GM10248 (cell line): Measurements from ENCODE around the gene DUSP9.
A peak's percentile ranks its signal among the peaks of the same experiment; 100 is the strongest.

Source experiments
- CTCF ChIA-PET: fragments of 300-600 bp; sonication (Branson Sonifier 250); formaldehyde crosslinking; extraction: SDS; loops from one replicate; lab custom pipeline; 2021; ENCODE audit warnings: antibody characterized with exemption; lab: Yijun Ruan, JAX
- POLR2A ChIA-PET: fragments of 350-650 bp; sonication (Branson Sonifier 250); formaldehyde crosslinking; extraction: SDS; loops from one replicate; lab custom pipeline; 2020; ENCODE audit warnings: antibody characterized with exemption; lab: Yijun Ruan, JAX
- DNase-seq: peaks from one replicate; pipeline ENCODE4 v3.0.0; 2012; ENCODE audit errors: extremely low spot score
- TF ChIP-seq, protein P1 (sequence below): IDR thresholded peaks from 2 replicates; pipeline ENCODE4 v1.5.1; 2012; ENCODE audit warnings: mild to moderate bottlenecking, low read depth; ENCODE audit errors: extremely low read depth, missing control alignments, control extremely low read depth

DUSP9 gene

DNA sequence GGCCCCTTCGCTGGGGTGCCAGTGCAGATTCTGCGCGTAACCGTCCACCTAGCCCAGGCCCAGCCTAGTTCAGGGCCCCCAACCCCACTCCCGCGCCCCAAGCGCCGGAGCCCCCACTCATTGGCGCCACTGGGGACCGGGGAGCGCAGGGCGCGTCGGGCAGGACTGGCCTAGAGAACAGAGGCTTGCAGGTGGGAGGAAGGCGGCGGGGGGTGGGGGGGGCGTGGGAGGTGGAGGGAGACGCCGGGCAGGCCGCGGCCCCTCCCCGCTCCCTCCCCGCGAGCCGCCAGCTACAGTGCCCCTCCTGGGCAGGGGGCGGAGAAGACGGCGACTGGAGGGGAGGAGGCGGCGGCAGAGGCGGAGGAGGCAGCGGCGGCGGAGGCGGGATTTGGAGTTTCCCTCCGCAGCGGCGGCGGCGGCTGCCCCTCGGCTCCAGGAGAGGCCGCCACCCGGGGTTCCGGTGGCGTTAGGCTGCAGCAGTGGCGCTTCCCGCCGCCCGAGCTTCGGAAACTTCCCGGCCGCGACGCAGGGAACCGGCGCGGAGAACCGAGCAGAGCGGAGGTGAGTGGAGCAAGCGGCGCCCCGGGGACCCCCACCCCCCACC, 4.8 kb upstream of the DUSP9 start:
- POLR2A ChIA-PET, result no interaction called here
- DNase-seq, result no peak
- TF ChIP-seq, protein P1, sequence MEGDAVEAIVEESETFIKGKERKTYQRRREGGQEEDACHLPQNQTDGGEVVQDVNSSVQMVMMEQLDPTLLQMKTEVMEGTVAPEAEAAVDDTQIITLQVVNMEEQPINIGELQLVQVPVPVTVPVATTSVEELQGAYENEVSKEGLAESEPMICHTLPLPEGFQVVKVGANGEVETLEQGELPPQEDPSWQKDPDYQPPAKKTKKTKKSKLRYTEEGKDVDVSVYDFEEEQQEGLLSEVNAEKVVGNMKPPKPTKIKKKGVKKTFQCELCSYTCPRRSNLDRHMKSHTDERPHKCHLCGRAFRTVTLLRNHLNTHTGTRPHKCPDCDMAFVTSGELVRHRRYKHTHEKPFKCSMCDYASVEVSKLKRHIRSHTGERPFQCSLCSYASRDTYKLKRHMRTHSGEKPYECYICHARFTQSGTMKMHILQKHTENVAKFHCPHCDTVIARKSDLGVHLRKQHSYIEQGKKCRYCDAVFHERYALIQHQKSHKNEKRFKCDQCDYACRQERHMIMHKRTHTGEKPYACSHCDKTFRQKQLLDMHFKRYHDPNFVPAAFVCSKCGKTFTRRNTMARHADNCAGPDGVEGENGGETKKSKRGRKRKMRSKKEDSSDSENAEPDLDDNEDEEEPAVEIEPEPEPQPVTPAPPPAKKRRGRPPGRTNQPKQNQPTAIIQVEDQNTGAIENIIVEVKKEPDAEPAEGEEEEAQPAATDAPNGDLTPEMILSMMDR, result no peak

GRCh38 chrX:153642655-153643430, 4.2 kb upstream of the DUSP9 start:
- POLR2A ChIA-PET, result no interaction called here
- TF ChIP-seq, protein P1, result no peak
- CTCF ChIA-PET, result no interaction called here
- DNase-seq, result no peak

More for the DNA sequence above, 4.8 kb upstream of the DUSP9 start:
- CTCF ChIA-PET, result no interaction called here

DNA sequence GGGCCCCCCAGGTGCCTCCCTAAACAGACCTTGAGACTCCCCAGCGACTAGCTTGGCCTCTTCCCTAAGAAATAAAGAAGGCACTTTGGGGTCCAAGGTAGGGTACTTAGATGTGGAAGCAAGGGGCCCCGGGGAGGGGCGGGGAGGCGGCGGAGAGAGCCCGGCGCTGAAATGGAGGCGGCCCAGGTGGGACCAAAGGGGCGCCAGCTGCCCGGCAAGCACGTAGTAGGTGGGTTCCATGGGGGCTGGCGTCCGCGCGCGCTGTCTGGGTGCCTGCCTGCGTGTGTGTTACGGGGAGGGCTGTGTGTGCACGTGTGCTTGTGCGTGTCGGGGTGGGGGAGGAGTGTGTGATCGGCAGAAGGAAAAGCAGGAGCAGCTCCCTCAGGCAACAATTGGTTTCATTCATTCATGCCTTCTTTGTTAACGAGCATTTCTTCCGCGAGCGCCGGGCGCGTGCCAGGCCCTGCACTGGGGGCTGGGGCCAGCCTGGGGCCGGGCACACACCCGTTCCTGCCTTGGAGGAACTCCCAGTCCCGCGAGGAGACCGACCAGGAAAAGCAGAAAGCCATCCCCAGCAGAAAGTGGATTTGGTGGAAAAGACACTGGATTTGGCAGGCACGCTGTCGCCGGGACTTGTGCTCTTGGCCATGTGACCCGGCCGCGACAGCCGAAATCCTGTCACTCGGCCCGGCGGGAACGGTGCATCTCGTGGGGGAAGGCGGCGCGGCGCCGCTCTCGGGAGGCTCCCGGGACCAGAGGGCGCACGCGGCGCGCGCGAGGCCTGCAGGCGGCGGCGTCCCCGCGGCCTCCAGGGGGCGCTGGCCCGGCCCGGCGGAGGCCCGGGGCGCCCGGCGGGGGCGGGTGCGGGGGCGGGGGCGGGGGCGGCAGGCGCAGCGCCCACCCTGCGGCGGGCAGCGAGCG, 3.3 kb upstream of the DUSP9 start:
- DNase-seq, result no peak
- CTCF ChIA-PET, result interaction anchor here (1.9 to 2.1 kb wide), 2 partner anchors 19 to 24 kb away, joined by 6 to 9 read pairs; no protein-coding TSS in a partner anchor
- POLR2A ChIA-PET, result no interaction called here
- TF ChIP-seq, protein P1, result peak; percentile 48

- no peak for DNase-seq
- TF ChIP-seq, protein P1, result no peak
- CTCF ChIA-PET, result interaction anchor here (0.7 to 2.1 kb wide), 9 partner anchors 9 to 105 kb away, joined by 3 to 9 read pairs (median 4); no protein-coding TSS in a partner anchor
- POLR2A ChIA-PET, result no interaction called here
Measured at GRCh38 chrX:153644356-153645125, 2.5 kb upstream of the DUSP9 start.

DNA sequence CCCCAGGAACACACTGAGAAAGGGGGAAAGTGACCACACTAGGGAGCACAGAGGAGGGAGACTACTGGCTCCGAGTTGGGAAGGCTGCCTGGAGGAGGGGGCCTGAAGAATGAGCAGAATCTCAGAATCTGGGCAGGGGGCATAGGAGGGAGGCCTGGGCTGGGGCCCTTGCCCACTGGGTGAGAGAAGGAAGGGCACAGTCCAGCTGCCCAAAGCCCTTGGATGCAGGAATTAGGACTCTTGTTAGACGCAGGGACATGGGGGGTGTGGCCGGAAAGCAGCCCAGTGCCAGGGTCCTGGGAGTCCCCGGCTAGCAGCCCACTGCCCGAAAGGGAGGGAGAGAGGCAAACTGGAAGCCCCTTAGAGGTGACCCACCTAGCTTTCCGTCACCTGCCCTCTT, 1.9 kb upstream of the DUSP9 start:
- no peak for DNase-seq
- ChIA-PET POLR2A (no interaction called here), CTCF (interaction anchor here (0.7 to 2.1 kb wide), 8 partner anchors 15 to 106 kb away, joined by 3 to 9 read pairs (median 4); no protein-coding TSS in a partner anchor)
- TF ChIP-seq, protein P1, result no peak
